A549 (cell line): ENCODE measurements around the gene FGF16.

Experiments used
- EP300 ChIP-seq, 2 experiments: fragments of >200 bp; sonication (Bioruptor Twin); formaldehyde crosslinking; IDR thresholded peaks; 2 replicates in 1 of 2; 3 replicates in 1 of 2; pipeline ENCODE4 v1.6.1; 2016 to 2017
- HOXA7 ChIP-seq: fragments of 250-450 bp; sonication (Bioruptor Pico); IDR thresholded peaks from 2 replicates; pipeline ENCODE4 v1.5.0; 2020; ENCODE audit warnings: mild to moderate bottlenecking, moderate library complexity
- POLR2A ChIP-seq: IDR thresholded peaks from 2 replicates; pipeline ENCODE4 v1.6.1; 2012; ENCODE audit warnings: mild to moderate bottlenecking, low read length
- POLR2AphosphoS2 ChIP-seq: conservative IDR thresholded peaks from 2 replicates; pipeline ENCODE4 v1.6.1; 2012; ENCODE audit warnings: low read length, improper control_type of control experiment, inconsistent platforms
- RCOR1 ChIP-seq: fragments of 150-350 bp; IDR thresholded peaks from 2 replicates; pipeline ENCODE4 v1.6.1; 2014; ENCODE audit warnings: antibody characterized with exemption, low read length, low read depth
- SMC3 ChIP-seq: fragments of >200 bp; sonication (Bioruptor Twin); formaldehyde crosslinking; IDR thresholded peaks from 3 replicates; pipeline ENCODE4 v1.6.1; 2018; ENCODE audit warnings: inconsistent platforms
- SREBF2 ChIP-seq: fragments of 450-650 bp; IDR thresholded peaks from 2 replicates; pipeline ENCODE4 v1.6.1; 2014; ENCODE audit warnings: mild to moderate bottlenecking, moderate library complexity
- USF2 ChIP-seq: fragments of 450-650 bp; IDR thresholded peaks from 2 replicates; pipeline ENCODE4 v1.6.1; 2014; ENCODE audit warnings: antibody characterized with exemption
- ZFP36 ChIP-seq: fragments of 450-650 bp; IDR thresholded peaks from 2 replicates; pipeline ENCODE4 v1.6.1; 2014; ENCODE audit warnings: borderline replicate concordance; ENCODE audit not compliant: partially characterized antibody
- ZSCAN20 ChIP-seq: fragments of 250-450 bp; sonication (Bioruptor Pico); IDR thresholded peaks from 2 replicates; pipeline ENCODE4 v1.8.0; 2022; ENCODE audit warnings: mild to moderate bottlenecking, moderate library complexity
- TF ChIP-seq, protein P1 (sequence below): fragments of >200 bp; sonication (Bioruptor Twin); formaldehyde crosslinking; IDR thresholded peaks from 3 replicates; pipeline ENCODE4 v1.5.1; 2016
- TF ChIP-seq, protein P2 (sequence below): fragments of 200-600 bp; sonication (generic); IDR thresholded peaks from 2 replicates; pipeline ENCODE4 v1.6.1; 2016; ENCODE audit warnings: antibody characterized with exemption, mild to moderate bottlenecking, moderate library complexity

GRCh38 chrX:77440330-77440729 lies 6.9 kb upstream of the FGF16 start:
- TF ChIP-seq EP300 (IDR thresholded peaks at IDR 0.05), result no peak
- TF ChIP-seq, protein P1, sequence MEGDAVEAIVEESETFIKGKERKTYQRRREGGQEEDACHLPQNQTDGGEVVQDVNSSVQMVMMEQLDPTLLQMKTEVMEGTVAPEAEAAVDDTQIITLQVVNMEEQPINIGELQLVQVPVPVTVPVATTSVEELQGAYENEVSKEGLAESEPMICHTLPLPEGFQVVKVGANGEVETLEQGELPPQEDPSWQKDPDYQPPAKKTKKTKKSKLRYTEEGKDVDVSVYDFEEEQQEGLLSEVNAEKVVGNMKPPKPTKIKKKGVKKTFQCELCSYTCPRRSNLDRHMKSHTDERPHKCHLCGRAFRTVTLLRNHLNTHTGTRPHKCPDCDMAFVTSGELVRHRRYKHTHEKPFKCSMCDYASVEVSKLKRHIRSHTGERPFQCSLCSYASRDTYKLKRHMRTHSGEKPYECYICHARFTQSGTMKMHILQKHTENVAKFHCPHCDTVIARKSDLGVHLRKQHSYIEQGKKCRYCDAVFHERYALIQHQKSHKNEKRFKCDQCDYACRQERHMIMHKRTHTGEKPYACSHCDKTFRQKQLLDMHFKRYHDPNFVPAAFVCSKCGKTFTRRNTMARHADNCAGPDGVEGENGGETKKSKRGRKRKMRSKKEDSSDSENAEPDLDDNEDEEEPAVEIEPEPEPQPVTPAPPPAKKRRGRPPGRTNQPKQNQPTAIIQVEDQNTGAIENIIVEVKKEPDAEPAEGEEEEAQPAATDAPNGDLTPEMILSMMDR, result no peak
- TF ChIP-seq POLR2A, result no peak
- no peak for TF ChIP-seq USF2
- no peak for TF ChIP-seq POLR2AphosphoS2
- TF ChIP-seq, protein P2, sequence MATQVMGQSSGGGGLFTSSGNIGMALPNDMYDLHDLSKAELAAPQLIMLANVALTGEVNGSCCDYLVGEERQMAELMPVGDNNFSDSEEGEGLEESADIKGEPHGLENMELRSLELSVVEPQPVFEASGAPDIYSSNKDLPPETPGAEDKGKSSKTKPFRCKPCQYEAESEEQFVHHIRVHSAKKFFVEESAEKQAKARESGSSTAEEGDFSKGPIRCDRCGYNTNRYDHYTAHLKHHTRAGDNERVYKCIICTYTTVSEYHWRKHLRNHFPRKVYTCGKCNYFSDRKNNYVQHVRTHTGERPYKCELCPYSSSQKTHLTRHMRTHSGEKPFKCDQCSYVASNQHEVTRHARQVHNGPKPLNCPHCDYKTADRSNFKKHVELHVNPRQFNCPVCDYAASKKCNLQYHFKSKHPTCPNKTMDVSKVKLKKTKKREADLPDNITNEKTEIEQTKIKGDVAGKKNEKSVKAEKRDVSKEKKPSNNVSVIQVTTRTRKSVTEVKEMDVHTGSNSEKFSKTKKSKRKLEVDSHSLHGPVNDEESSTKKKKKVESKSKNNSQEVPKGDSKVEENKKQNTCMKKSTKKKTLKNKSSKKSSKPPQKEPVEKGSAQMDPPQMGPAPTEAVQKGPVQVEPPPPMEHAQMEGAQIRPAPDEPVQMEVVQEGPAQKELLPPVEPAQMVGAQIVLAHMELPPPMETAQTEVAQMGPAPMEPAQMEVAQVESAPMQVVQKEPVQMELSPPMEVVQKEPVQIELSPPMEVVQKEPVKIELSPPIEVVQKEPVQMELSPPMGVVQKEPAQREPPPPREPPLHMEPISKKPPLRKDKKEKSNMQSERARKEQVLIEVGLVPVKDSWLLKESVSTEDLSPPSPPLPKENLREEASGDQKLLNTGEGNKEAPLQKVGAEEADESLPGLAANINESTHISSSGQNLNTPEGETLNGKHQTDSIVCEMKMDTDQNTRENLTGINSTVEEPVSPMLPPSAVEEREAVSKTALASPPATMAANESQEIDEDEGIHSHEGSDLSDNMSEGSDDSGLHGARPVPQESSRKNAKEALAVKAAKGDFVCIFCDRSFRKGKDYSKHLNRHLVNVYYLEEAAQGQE, result no peak
- no peak for TF ChIP-seq HOXA7
- no peak for TF ChIP-seq RCOR1
- no peak for TF ChIP-seq SREBF2
- TF ChIP-seq ZFP36, result no peak
- no peak for TF ChIP-seq SMC3
- TF ChIP-seq ZSCAN20 (CRISPR knock-in tag), result no peak
